Measurements from ENCODE around the gene MRPL53. TPM values are rescaled to one million over a fixed set of nuclear protein-coding genes. Genes with fewer than 3 reads are reported as not detected.
A peak's percentile ranks its signal among the peaks of the same experiment; 100 is the strongest.

MRPL53 gene
- total and polyA plus RNA-seq, 2 of the 8 experiments (the other 6 are each of a cell fraction or from before 2014, with no cell fraction given), result 36.6 to 46.3 TPM

DNA sequence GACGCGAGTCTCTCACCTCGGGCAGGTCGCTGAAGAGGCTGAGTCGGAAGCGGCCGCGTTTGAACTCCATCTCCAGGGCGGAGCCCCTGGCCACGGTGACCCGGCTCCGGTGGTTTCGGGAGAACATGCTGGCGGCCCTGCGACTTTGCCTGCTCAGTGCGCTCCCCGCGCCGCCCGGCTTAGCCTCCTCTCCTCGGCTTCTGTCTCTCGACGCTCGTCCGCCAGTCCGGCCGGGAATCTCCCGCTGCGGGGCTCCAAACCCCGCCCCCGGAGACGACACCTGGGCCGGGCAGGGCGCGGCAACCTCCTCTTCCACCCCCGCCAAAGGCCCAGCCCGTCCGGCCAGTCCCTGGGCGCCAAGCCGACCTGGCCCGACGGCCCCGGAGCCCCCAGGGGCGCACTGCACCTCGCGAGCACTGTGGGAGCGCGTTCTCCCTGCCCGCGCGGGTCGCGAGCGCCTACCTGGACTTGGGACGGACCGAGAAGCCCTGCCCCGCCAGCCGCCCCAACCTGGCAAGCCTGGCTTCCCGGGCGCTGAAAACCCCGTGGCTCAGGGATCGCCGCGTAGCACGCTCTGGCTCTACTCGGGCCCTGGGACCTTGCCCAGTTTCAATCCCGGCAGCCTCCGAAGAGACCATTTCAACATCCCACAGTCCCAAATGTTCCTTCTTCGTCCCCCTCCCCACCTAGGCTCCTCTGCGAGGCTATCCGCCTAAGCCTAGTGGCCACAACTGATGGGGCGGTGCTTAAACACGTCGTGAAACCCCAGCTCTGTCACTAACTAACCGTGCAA, 30.6 kb downstream of the MRPL53 start, which contains the start of gene RTKN (continued):
- TF ChIP-seq HDAC2 (IDR thresholded peaks at IDR 0.05; ENCODE audit: borderline replicate concordance in 1 of 2, low read depth in 2 of 2, low read length in 2 of 2) (no peak), YY1 (IDR thresholded peaks at IDR 0.05; ENCODE audit: low read depth, low read length) (no peak), SP2 (IDR thresholded peaks at IDR 0.05; ENCODE audit: low read length) (no peak), RFX5 (IDR thresholded peaks at IDR 0.05; ENCODE audit: borderline replicate concordance, low read depth, low read length) (no peak), NANOG (IDR thresholded peaks at IDR 0.05; ENCODE audit: insufficient read depth, low read depth, low read length, poor library complexity, severe bottlenecking) (no peak), FOSL1 (IDR thresholded peaks at IDR 0.05; ENCODE audit: insufficient read depth, low read depth, low read length) (no peak), CREB1 (IDR thresholded peaks at IDR 0.05) (peak; percentile 22), SIX5 (IDR thresholded peaks at IDR 0.05; ENCODE audit: low read depth, low read length) (no peak), SIRT6 (IDR thresholded peaks at IDR 0.05; ENCODE audit: low read length) (no peak), ZNF274 (IDR thresholded peaks at IDR 0.05; ENCODE audit: borderline replicate concordance, extremely low read depth, low read length) (no peak), EP300 (IDR thresholded peaks at IDR 0.05; ENCODE audit: borderline replicate concordance in 1 of 2, low read depth in 2 of 2, low read length in 2 of 2) (no peak), SP4 (IDR thresholded peaks at IDR 0.05; ENCODE audit: low read length) (peak; percentile 64; the same call in 1 of the 2 replicates), CHD2 (IDR thresholded peaks at IDR 0.05; ENCODE audit: low read length) (no peak), SAP30 (IDR thresholded peaks at IDR 0.05; ENCODE audit: insufficient read depth, insufficient replicate concordance, low read length) (no peak), JUN (IDR thresholded peaks at IDR 0.05; ENCODE audit: low read depth, low read length) (no peak), TAF7 (optimal IDR thresholded peaks at IDR 0.05; ENCODE audit: borderline replicate concordance, low read depth, low read length) (peak; percentile 28), KDM4A (IDR thresholded peaks at IDR 0.05; ENCODE audit: low read depth, low read length, severe bottlenecking) (peak; percentile 73)
- TF ChIP-seq, protein P1, sequence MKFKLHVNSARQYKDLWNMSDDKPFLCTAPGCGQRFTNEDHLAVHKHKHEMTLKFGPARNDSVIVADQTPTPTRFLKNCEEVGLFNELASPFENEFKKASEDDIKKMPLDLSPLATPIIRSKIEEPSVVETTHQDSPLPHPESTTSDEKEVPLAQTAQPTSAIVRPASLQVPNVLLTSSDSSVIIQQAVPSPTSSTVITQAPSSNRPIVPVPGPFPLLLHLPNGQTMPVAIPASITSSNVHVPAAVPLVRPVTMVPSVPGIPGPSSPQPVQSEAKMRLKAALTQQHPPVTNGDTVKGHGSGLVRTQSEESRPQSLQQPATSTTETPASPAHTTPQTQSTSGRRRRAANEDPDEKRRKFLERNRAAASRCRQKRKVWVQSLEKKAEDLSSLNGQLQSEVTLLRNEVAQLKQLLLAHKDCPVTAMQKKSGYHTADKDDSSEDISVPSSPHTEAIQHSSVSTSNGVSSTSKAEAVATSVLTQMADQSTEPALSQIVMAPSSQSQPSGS (IDR thresholded peaks at IDR 0.05; ENCODE audit: low read length), result no peak
- TF ChIP-seq, protein P2, sequence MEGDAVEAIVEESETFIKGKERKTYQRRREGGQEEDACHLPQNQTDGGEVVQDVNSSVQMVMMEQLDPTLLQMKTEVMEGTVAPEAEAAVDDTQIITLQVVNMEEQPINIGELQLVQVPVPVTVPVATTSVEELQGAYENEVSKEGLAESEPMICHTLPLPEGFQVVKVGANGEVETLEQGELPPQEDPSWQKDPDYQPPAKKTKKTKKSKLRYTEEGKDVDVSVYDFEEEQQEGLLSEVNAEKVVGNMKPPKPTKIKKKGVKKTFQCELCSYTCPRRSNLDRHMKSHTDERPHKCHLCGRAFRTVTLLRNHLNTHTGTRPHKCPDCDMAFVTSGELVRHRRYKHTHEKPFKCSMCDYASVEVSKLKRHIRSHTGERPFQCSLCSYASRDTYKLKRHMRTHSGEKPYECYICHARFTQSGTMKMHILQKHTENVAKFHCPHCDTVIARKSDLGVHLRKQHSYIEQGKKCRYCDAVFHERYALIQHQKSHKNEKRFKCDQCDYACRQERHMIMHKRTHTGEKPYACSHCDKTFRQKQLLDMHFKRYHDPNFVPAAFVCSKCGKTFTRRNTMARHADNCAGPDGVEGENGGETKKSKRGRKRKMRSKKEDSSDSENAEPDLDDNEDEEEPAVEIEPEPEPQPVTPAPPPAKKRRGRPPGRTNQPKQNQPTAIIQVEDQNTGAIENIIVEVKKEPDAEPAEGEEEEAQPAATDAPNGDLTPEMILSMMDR (IDR thresholded peaks at IDR 0.05; ENCODE audit: control extremely low read depth in 1 of 3, insufficient read depth in 1 of 3, low read depth in 1 of 3, low read length in 3 of 3), result no peak
